Gastrocnemius medialis (tissue), 4 donors: ENCODE results near the gene KAZN. TPM values are rescaled to one million over a fixed set of nuclear protein-coding genes. Genes with fewer than 3 reads are reported as not detected.

Source experiments
- ATAC-seq, 2 donors: fragments of 150-250 bp; one replicate each; pipeline ENCODE4 v1.9.1; 2016
- DNase-seq, 2 donors: peaks; one replicate each; pipeline ENCODE4 v3.0.0-alpha.2; 2019
- H3K27ac ChIP-seq, 4 donors: fragments of 200-600 bp; sonication (generic); 1 replicate in 1 of 4; 2 replicates in 3 of 4; pipeline ENCODE4 v1.5.1; 2016 to 2018; ENCODE audit warnings: mild to moderate bottlenecking in 2 of 4, moderate library complexity in 1 of 4
- H3K27me3 ChIP-seq, 3 donors: fragments of 200-600 bp; sonication (generic) in 2 of 3; 1 replicate in 1 of 3; 2 replicates in 2 of 3; pipeline versions ENCODE4 v1.5.1 to v1.6.0; 2016 to 2019; ENCODE audit warnings: mild to moderate bottlenecking in 1 of 3, moderate library complexity in 1 of 3
- H3K36me3 ChIP-seq, 2 donors: fragments of 200-600 bp; sonication (generic) in 1 of 2; one replicate each; pipeline ENCODE4 v1.5.1; 2017 to 2018
- H3K4me1 ChIP-seq, 2 donors: fragments of 200-600 bp; sonication (generic) in 1 of 2; one replicate each; pipeline ENCODE4 v1.5.1; 2016 to 2017; ENCODE audit warnings: mild to moderate bottlenecking in 2 of 2
- H3K4me3 ChIP-seq, 4 donors: fragments of 200-600 bp; sonication (generic) in 3 of 4; 1 replicate in 1 of 4; 2 replicates in 3 of 4; pipeline ENCODE4 v1.5.1; 2016 to 2019; ENCODE audit warnings: mild to moderate bottlenecking in 2 of 4
- H3K9me3 ChIP-seq, 3 donors: fragments of 200-600 bp; sonication (generic) in 2 of 3; 1 replicate in 1 of 3; 2 replicates in 2 of 3; pipeline ENCODE4 v1.5.1; 2016 to 2019
- POLR2A ChIP-seq, 2 donors: fragments of 450-650 bp; IDR thresholded peaks; one replicate each; pipeline ENCODE4 v1.6.1; 2017; ENCODE audit warnings: antibody characterized with exemption in 2 of 2, mild to moderate bottlenecking in 2 of 2, moderate library complexity in 2 of 2
- in situ Hi-C, 4 donors: fragments of 200-750 bp; cut with MboI; loops; one replicate each; pipeline versions ENCODE4 v1.15.0 to v1.8.0; 2017; ENCODE audit warnings: low sequenced_read_pairs in 4 of 4
- intact Hi-C: fragments of 100-400 bp; cut with DNase I; formaldehyde crosslinking; loops from one replicate; pipeline ENCODE4 v1.15.1; 2023; ENCODE audit warnings: low total_unique reads
- total RNA-seq, 4 donors: library from RNA; depleted of rRNA; stranded (reverse); fragments of >200 nt; gene quantifications; one replicate each; pipeline versions ENCODE4 v1.1.0 to v1.2.3, GENCODE V29; 2016
- TF ChIP-seq, protein P1 (sequence below), 5 experiments: fragments of 450-650 bp in 3 of 5; fragments of 200-600 bp in 2 of 5; sonication (generic) in 2 of 5; IDR thresholded peaks in 4 of 5; conservative IDR thresholded peaks in 1 of 5; 1 replicate in 4 of 5; 2 replicates in 1 of 5; pipeline ENCODE4 v1.5.1; 2016 to 2019; ENCODE audit warnings: antibody characterized with exemption in 5 of 5, mild to moderate bottlenecking in 3 of 5, moderate library complexity in 3 of 5

The KAZN gene
- total RNA-seq, 4 donors from 2014 or later: 0.05 to 2.2 (median 1.00) TPM

DNA sequence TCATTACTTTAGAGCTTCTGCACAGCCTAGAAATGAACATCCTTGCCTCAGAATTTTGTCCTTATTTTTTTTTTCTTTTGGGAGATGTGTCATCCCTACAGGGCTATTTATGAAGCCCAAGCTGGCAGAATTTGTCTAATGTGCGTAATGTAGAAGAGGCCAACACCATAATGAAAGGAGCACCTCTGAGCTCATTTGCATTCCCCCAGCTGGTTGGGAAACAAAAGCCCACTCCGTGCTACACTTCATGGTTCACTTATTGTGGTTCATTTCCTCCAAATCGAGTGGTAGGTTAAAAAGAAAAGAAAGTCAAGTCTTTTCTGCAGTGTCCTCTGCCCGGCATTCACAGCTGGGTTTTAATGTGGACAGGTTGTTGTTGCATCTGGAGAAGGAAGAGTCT, 73.5 kb downstream of the KAZN start:
- ATAC-seq (no peak), DNase-seq (no peak)
- in situ Hi-C loops (no loop called here), intact Hi-C loops (no loop called here)
- Histone ChIP-seq H3K4me1 (no peaks in the 10 kb centered on the region), H3K36me3 (no peaks in the 10 kb centered on the region), H3K4me3 (no peak overlapping the region), H3K9me3 (no peaks in the 10 kb centered on the region), H3K27ac (no peak overlapping the region), H3K27me3 (no peaks in the 10 kb centered on the region)
- no peak for TF ChIP-seq POLR2A (IDR thresholded peaks at IDR 0.05)
- TF ChIP-seq, protein P1, sequence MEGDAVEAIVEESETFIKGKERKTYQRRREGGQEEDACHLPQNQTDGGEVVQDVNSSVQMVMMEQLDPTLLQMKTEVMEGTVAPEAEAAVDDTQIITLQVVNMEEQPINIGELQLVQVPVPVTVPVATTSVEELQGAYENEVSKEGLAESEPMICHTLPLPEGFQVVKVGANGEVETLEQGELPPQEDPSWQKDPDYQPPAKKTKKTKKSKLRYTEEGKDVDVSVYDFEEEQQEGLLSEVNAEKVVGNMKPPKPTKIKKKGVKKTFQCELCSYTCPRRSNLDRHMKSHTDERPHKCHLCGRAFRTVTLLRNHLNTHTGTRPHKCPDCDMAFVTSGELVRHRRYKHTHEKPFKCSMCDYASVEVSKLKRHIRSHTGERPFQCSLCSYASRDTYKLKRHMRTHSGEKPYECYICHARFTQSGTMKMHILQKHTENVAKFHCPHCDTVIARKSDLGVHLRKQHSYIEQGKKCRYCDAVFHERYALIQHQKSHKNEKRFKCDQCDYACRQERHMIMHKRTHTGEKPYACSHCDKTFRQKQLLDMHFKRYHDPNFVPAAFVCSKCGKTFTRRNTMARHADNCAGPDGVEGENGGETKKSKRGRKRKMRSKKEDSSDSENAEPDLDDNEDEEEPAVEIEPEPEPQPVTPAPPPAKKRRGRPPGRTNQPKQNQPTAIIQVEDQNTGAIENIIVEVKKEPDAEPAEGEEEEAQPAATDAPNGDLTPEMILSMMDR (IDR thresholded peaks at IDR 0.05 in 4 of 5, conservative IDR thresholded peaks at IDR 0.05 in 1 of 5): no peak

- no peaks in the 10 kb centered on the region for H3K27me3 ChIP-seq
- in situ Hi-C loops: no loop called here
- intact Hi-C loops: no loop called here
- H3K4me1 ChIP-seq: no peaks in the 10 kb centered on the region
- DNase-seq (no peak), ATAC-seq (no peak)
- no peak overlapping the region for H3K27ac ChIP-seq
- H3K36me3 ChIP-seq: no peaks in the 10 kb centered on the region
- no peaks in the 10 kb centered on the region for H3K9me3 ChIP-seq
- H3K4me3 ChIP-seq: no peak overlapping the region
- no peak for TF ChIP-seq POLR2A (IDR thresholded peaks at IDR 0.05)
- TF ChIP-seq, protein P1 (IDR thresholded peaks at IDR 0.05 in 4 of 5, conservative IDR thresholded peaks at IDR 0.05 in 1 of 5): no peak
These were observed 75.5 kb downstream of the KAZN start for GRCh38 chr1:14674030-14674429.

DNA sequence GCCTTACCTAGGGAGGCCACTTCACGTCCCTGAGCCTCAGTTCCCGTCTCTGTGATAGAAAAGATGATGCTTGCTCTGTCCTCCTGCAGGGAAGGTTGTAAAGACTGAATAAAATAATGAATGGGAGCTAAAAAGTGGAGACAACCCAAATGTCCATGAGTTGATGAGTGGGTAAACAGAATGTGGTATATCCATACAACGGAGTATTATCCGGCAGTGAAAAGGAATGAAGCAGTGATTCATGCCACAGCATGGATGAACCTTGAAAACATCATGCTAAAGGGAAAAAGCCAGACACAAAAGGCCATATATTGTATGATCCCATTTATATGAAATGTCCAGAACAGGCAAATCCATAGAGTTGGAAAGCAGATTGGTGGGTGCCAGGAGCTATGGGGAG, 77.9 kb downstream of the KAZN start:
- Histone ChIP-seq H3K27ac (no peak overlapping the region), H3K4me3 (no peak overlapping the region), H3K9me3 (no peaks in the 10 kb centered on the region), H3K36me3 (no peaks in the 10 kb centered on the region), H3K4me1 (no peaks in the 10 kb centered on the region), H3K27me3 (no peaks in the 10 kb centered on the region)
- in situ Hi-C loops: no loop called here
- no peak for ATAC-seq
- no peak for DNase-seq
- no peak for TF ChIP-seq POLR2A (IDR thresholded peaks at IDR 0.05)
- TF ChIP-seq, protein P1 (IDR thresholded peaks at IDR 0.05 in 4 of 5, conservative IDR thresholded peaks at IDR 0.05 in 1 of 5): no peak
- intact Hi-C loops: no loop called here

DNA sequence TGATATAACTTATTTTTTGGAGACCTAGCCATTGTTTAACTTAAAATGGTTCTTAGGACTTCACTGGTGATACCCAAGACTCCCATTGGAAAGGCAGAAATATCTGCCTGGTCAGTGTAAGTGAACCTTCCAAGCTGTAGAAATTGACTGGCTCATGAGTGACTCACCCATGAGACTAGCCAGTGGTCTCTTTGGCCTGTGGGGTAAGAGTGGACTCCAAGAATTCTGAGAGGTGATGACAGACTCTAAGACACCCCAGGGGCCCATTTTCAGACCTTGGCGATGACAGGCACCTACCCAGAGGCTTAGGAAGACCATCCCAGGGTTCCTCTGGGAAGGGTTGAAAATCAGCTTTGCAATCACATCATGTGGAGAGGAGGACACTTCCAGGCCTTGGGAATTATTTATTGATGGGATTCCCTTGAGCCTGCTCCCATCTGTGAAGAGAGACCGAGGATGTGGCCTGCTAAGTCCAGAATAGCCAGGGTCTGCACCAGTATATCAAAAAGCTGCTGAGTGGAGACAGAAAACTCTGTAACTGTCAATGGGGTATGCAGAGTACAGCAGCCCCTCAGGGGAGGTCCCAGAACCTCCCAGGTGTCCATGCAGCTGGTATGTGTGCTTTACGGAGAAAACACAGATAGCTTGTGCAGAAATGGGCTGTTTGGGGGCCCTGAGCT, 78.9 kb downstream of the KAZN start:
- H3K27ac ChIP-seq: no peak overlapping the region
- intact Hi-C loops (no loop called here), in situ Hi-C loops (no loop called here)
- H3K9me3 ChIP-seq: no peaks in the 10 kb centered on the region
- H3K4me3 ChIP-seq: no peak overlapping the region
- no peaks in the 10 kb centered on the region for H3K27me3 ChIP-seq
- H3K4me1 ChIP-seq: no peaks in the 10 kb centered on the region
- DNase-seq (no peak), ATAC-seq (no peak)
- no peaks in the 10 kb centered on the region for H3K36me3 ChIP-seq
- TF ChIP-seq POLR2A (IDR thresholded peaks at IDR 0.05): no peak
- TF ChIP-seq, protein P1 (IDR thresholded peaks at IDR 0.05 in 4 of 5, conservative IDR thresholded peaks at IDR 0.05 in 1 of 5): no peak
